Measurements from ENCODE around the gene RPLP2.

Gene RPLP2

GRCh38 chr11:838441-839279 lies 28.9 kb downstream of the RPLP2 start:
- Histone ChIP-seq H3K4me1 (peaks cover 3% of the 10 kb centered on the region), H3K4me3 (ENCODE audit: low read depth, low read length) (no peak overlapping the region), H3K9me3 (ENCODE audit: control insufficient read depth, low read length) (no peaks in the 10 kb centered on the region), H3K27ac (no peak overlapping the region), H3K4me2 (ENCODE audit: low read length) (no peak overlapping the region), H3K9ac (no peak overlapping the region), H3K36me3 (ENCODE audit: control insufficient read depth, insufficient read depth, low read length) (no peaks in the 10 kb centered on the region), H2AFZ (no peak overlapping the region), H3K27me3 (ENCODE audit: control insufficient read depth, insufficient read depth, low read length) (no peaks in the 10 kb centered on the region), H3K79me2 (no peaks in the 10 kb centered on the region)
- TF ChIP-seq CTCF (IDR thresholded peaks at IDR 0.05), result no peak

GRCh38 chr11:839280-839623 lies 29.5 kb downstream of the RPLP2 start:
- Histone ChIP-seq H3K27ac (no peak overlapping the region), H3K9ac (no peak overlapping the region), H3K9me3 (ENCODE audit: control insufficient read depth, low read length) (no peaks in the 10 kb centered on the region), H2AFZ (no peak overlapping the region), H3K4me1 (peaks cover 3% of the 10 kb centered on the region), H3K4me3 (ENCODE audit: low read depth, low read length) (no peak overlapping the region), H3K79me2 (no peaks in the 10 kb centered on the region), H3K4me2 (ENCODE audit: low read length) (no peak overlapping the region), H3K27me3 (ENCODE audit: control insufficient read depth, insufficient read depth, low read length) (no peaks in the 10 kb centered on the region), H3K36me3 (ENCODE audit: control insufficient read depth, insufficient read depth, low read length) (no peaks in the 10 kb centered on the region)
- TF ChIP-seq CTCF (IDR thresholded peaks at IDR 0.05), result no peak

- no peak overlapping the region for H3K9ac ChIP-seq
- H3K4me3 ChIP-seq (ENCODE audit: low read depth, low read length), result no peak overlapping the region
- no peak overlapping the region for H3K27ac ChIP-seq
- H3K79me2 ChIP-seq, result no peaks in the 10 kb centered on the region
- H3K36me3 ChIP-seq (ENCODE audit: control insufficient read depth, insufficient read depth, low read length), result no peaks in the 10 kb centered on the region
- H3K9me3 ChIP-seq (ENCODE audit: control insufficient read depth, low read length), result no peaks in the 10 kb centered on the region
- TF ChIP-seq CTCF (IDR thresholded peaks at IDR 0.05), result no peak
- H2AFZ ChIP-seq, result no peak overlapping the region
- peaks cover 3% of the 10 kb centered on the region for H3K4me1 ChIP-seq
- no peak overlapping the region for H3K4me2 ChIP-seq (ENCODE audit: low read length)
- no peaks in the 10 kb centered on the region for H3K27me3 ChIP-seq (ENCODE audit: control insufficient read depth, insufficient read depth, low read length)
Observed at GRCh38 chr11:839875-840617, 30.3 kb downstream of the RPLP2 start.

GRCh38 chr11:841981-842369 lies 32.2 kb downstream of the RPLP2 start:
- peaks cover 3% of the 10 kb centered on the region for H3K4me1 ChIP-seq
- H3K9me3 ChIP-seq (ENCODE audit: control insufficient read depth, low read length), result no peaks in the 10 kb centered on the region
- no peaks in the 10 kb centered on the region for H3K27me3 ChIP-seq (ENCODE audit: control insufficient read depth, insufficient read depth, low read length)
- H3K27ac ChIP-seq, result peak overlapping the region; percentile 90
- H3K9ac ChIP-seq, result no peak overlapping the region
- peak overlapping the region; percentile 68 for H3K4me3 ChIP-seq (ENCODE audit: low read depth, low read length)
- H3K79me2 ChIP-seq, result no peaks in the 10 kb centered on the region
- peak overlapping the region; percentile 71 for H3K4me2 ChIP-seq (ENCODE audit: low read length)
- no peak for TF ChIP-seq CTCF (IDR thresholded peaks at IDR 0.05)
- H3K36me3 ChIP-seq (ENCODE audit: control insufficient read depth, insufficient read depth, low read length), result no peaks in the 10 kb centered on the region
- H2AFZ ChIP-seq, result peak overlapping the region; percentile 94
